Measurements from ENCODE around the gene SUZ12.
"Not testable (repeated sequence)": the region's sequence is repeated elsewhere in the genome, so short reads cannot be mapped to it uniquely, and the experiment has no call there.

GRCh38 chr17:32033812-32034211, 97.0 kb downstream of the SUZ12 start:
- not testable (repeated sequence) for TF ChIP-seq CTCF (IDR thresholded peaks at IDR 0.05; ENCODE audit: insufficient read depth, low read length, poor library complexity, severe bottlenecking); EZH2phosphoT487 (conservative IDR thresholded peaks at IDR 0.05; ENCODE audit: low read length)

Measured in SU-DHL-6 (cell line).